ENCODE results near the gene ANKRD55.

Gene ANKRD55

GRCh38 chr5:56059854-56060253 is 173.3 kb downstream of the ANKRD55 start:
- Histone ChIP-seq H3K27ac (ENCODE audit: low read depth, low read length) (no peak overlapping the region), H3K4me1 (ENCODE audit: control insufficient read depth in 1 of 2, insufficient read depth in 2 of 2, low read length in 2 of 2) (peaks cover 16 to 24% of the 10 kb centered on the region in 2 donors), H3K4me3 (ENCODE audit: low read depth in 1 of 2, low read length in 2 of 2) (no peak overlapping the region), H3K27me3 (ENCODE audit: control insufficient read depth in 1 of 2, insufficient read depth in 2 of 2, low read length in 2 of 2) (no peaks in the 10 kb centered on the region), H3K9ac (ENCODE audit: low read depth in 1 of 2, low read length in 2 of 2) (no peak overlapping the region), H3K36me3 (ENCODE audit: control insufficient read depth in 1 of 2, insufficient read depth in 2 of 2, low read length in 2 of 2) (no peaks in the 10 kb centered on the region), H3K9me3 (ENCODE audit: control insufficient read depth in 1 of 2, low read length in 2 of 2) (no peaks in the 10 kb centered on the region)

- H3K4me1 ChIP-seq (ENCODE audit: control insufficient read depth in 1 of 2, insufficient read depth in 2 of 2, low read length in 2 of 2) = peaks cover 25 to 32% of the 10 kb centered on the region in 2 donors
- no peaks in the 10 kb centered on the region for H3K9me3 ChIP-seq (ENCODE audit: control insufficient read depth in 1 of 2, low read length in 2 of 2)
- no peaks in the 10 kb centered on the region for H3K27me3 ChIP-seq (ENCODE audit: control insufficient read depth in 1 of 2, insufficient read depth in 2 of 2, low read length in 2 of 2)
- no peak overlapping the region for H3K4me3 ChIP-seq (ENCODE audit: low read depth in 1 of 2, low read length in 2 of 2)
- no peak overlapping the region for H3K27ac ChIP-seq (ENCODE audit: low read depth, low read length)
- H3K9ac ChIP-seq (ENCODE audit: low read depth in 1 of 2, low read length in 2 of 2) = no peak overlapping the region
- no peaks in the 10 kb centered on the region for H3K36me3 ChIP-seq (ENCODE audit: control insufficient read depth in 1 of 2, insufficient read depth in 2 of 2, low read length in 2 of 2)
These were observed 176.3 kb downstream of the ANKRD55 start for GRCh38 chr5:56056875-56057274.

- no peaks in the 10 kb centered on the region for H3K9me3 ChIP-seq (ENCODE audit: control insufficient read depth in 1 of 2, low read length in 2 of 2)
- peaks cover 28 to 37% of the 10 kb centered on the region in 2 donors for H3K4me1 ChIP-seq (ENCODE audit: control insufficient read depth in 1 of 2, insufficient read depth in 2 of 2, low read length in 2 of 2)
- H3K9ac ChIP-seq (ENCODE audit: low read depth in 1 of 2, low read length in 2 of 2) = no peak overlapping the region
These were observed 177.3 kb downstream of the ANKRD55 start for GRCh38 chr5:56055859-56056258.

GRCh38 chr5:56055287-56055686 is 177.8 kb downstream of the ANKRD55 start:
- Histone ChIP-seq H3K36me3 (ENCODE audit: control insufficient read depth in 1 of 2, insufficient read depth in 2 of 2, low read length in 2 of 2) (no peaks in the 10 kb centered on the region), H3K4me3 (ENCODE audit: low read depth in 1 of 2, low read length in 2 of 2) (no peak overlapping the region), H3K4me1 (ENCODE audit: control insufficient read depth in 1 of 2, insufficient read depth in 2 of 2, low read length in 2 of 2) (peaks cover 33 to 42% of the 10 kb centered on the region in 2 donors), H3K27ac (ENCODE audit: low read depth, low read length) (no peak overlapping the region), H3K9me3 (ENCODE audit: control insufficient read depth in 1 of 2, low read length in 2 of 2) (no peaks in the 10 kb centered on the region), H3K9ac (ENCODE audit: low read depth in 1 of 2, low read length in 2 of 2) (no peak overlapping the region), H3K27me3 (ENCODE audit: control insufficient read depth in 1 of 2, insufficient read depth in 2 of 2, low read length in 2 of 2) (no peaks in the 10 kb centered on the region)

More at GRCh38 chr5:56055859-56056258, 177.3 kb downstream of the ANKRD55 start:
- H3K27me3 ChIP-seq (ENCODE audit: control insufficient read depth in 1 of 2, insufficient read depth in 2 of 2, low read length in 2 of 2) = no peaks in the 10 kb centered on the region
- no peaks in the 10 kb centered on the region for H3K36me3 ChIP-seq (ENCODE audit: control insufficient read depth in 1 of 2, insufficient read depth in 2 of 2, low read length in 2 of 2)
- no peak overlapping the region for H3K4me3 ChIP-seq (ENCODE audit: low read depth in 1 of 2, low read length in 2 of 2)
- no peak overlapping the region for H3K27ac ChIP-seq (ENCODE audit: low read depth, low read length)

- H3K27ac ChIP-seq (ENCODE audit: low read depth, low read length) = no peak overlapping the region
- H3K4me1 ChIP-seq (ENCODE audit: control insufficient read depth in 1 of 2, insufficient read depth in 2 of 2, low read length in 2 of 2) = peaks cover 35 to 45% of the 10 kb centered on the region in 2 donors
- H3K9ac ChIP-seq (ENCODE audit: low read depth in 1 of 2, low read length in 2 of 2) = no peak overlapping the region
- no peak overlapping the region for H3K4me3 ChIP-seq (ENCODE audit: low read depth in 1 of 2, low read length in 2 of 2)
- H3K9me3 ChIP-seq (ENCODE audit: control insufficient read depth in 1 of 2, low read length in 2 of 2) = no peaks in the 10 kb centered on the region
- no peaks in the 10 kb centered on the region for H3K36me3 ChIP-seq (ENCODE audit: control insufficient read depth in 1 of 2, insufficient read depth in 2 of 2, low read length in 2 of 2)
- no peaks in the 10 kb centered on the region for H3K27me3 ChIP-seq (ENCODE audit: control insufficient read depth in 1 of 2, insufficient read depth in 2 of 2, low read length in 2 of 2)
These were observed 178.5 kb downstream of the ANKRD55 start for GRCh38 chr5:56054666-56055065.

- Histone ChIP-seq H3K9ac (ENCODE audit: low read depth in 1 of 2, low read length in 2 of 2) (no peak overlapping the region), H3K4me1 (ENCODE audit: control insufficient read depth in 1 of 2, insufficient read depth in 2 of 2, low read length in 2 of 2) (peaks cover 27 to 37% of the 10 kb centered on the region in 2 donors), H3K27me3 (ENCODE audit: control insufficient read depth in 1 of 2, insufficient read depth in 2 of 2, low read length in 2 of 2) (no peaks in the 10 kb centered on the region), H3K9me3 (ENCODE audit: control insufficient read depth in 1 of 2, low read length in 2 of 2) (no peaks in the 10 kb centered on the region), H3K36me3 (ENCODE audit: control insufficient read depth in 1 of 2, insufficient read depth in 2 of 2, low read length in 2 of 2) (no peaks in the 10 kb centered on the region), H3K4me3 (ENCODE audit: low read depth in 1 of 2, low read length in 2 of 2) (peak overlapping the region in 1 of 2 donors; percentile 21), H3K27ac (ENCODE audit: low read depth, low read length) (no peak overlapping the region)
These were observed 179.8 kb downstream of the ANKRD55 start for GRCh38 chr5:56053363-56053762.

- peak overlapping the region in 1 of 2 donors; percentile 21 for H3K4me3 ChIP-seq (ENCODE audit: low read depth in 1 of 2, low read length in 2 of 2)
- H3K9ac ChIP-seq (ENCODE audit: low read depth in 1 of 2, low read length in 2 of 2) = no peak overlapping the region
- H3K27ac ChIP-seq (ENCODE audit: low read depth, low read length) = no peak overlapping the region
- H3K27me3 ChIP-seq (ENCODE audit: control insufficient read depth in 1 of 2, insufficient read depth in 2 of 2, low read length in 2 of 2) = no peaks in the 10 kb centered on the region
- peaks cover 23 to 33% of the 10 kb centered on the region in 2 donors for H3K4me1 ChIP-seq (ENCODE audit: control insufficient read depth in 1 of 2, insufficient read depth in 2 of 2, low read length in 2 of 2)
- H3K36me3 ChIP-seq (ENCODE audit: control insufficient read depth in 1 of 2, insufficient read depth in 2 of 2, low read length in 2 of 2) = no peaks in the 10 kb centered on the region
- no peaks in the 10 kb centered on the region for H3K9me3 ChIP-seq (ENCODE audit: control insufficient read depth in 1 of 2, low read length in 2 of 2)
These were observed 180.4 kb downstream of the ANKRD55 start for GRCh38 chr5:56052735-56053134.

GRCh38 chr5:56050551-56051255 is 182.4 kb downstream of the ANKRD55 start:
- no peaks in the 10 kb centered on the region for H3K36me3 ChIP-seq (ENCODE audit: control insufficient read depth in 1 of 2, insufficient read depth in 2 of 2, low read length in 2 of 2)
- H3K27ac ChIP-seq (ENCODE audit: low read depth, low read length) = no peak overlapping the region
- H3K4me1 ChIP-seq (ENCODE audit: control insufficient read depth in 1 of 2, insufficient read depth in 2 of 2, low read length in 2 of 2) = peaks cover 20 to 26% of the 10 kb centered on the region in 2 donors
- H3K27me3 ChIP-seq (ENCODE audit: control insufficient read depth in 1 of 2, insufficient read depth in 2 of 2, low read length in 2 of 2) = no peaks in the 10 kb centered on the region
- H3K9ac ChIP-seq (ENCODE audit: low read depth in 1 of 2, low read length in 2 of 2) = peak overlapping the region in 1 of 2 donors; percentile 10
- no peaks in the 10 kb centered on the region for H3K9me3 ChIP-seq (ENCODE audit: control insufficient read depth in 1 of 2, low read length in 2 of 2)
- H3K4me3 ChIP-seq (ENCODE audit: low read depth in 1 of 2, low read length in 2 of 2) = no peak overlapping the region
